Urinary bladder (tissue), 4 donors: ENCODE results near the gene USP33. TPM values are rescaled to one million over a fixed set of nuclear protein-coding genes. Genes with fewer than 3 reads are reported as not detected.
"Not testable (repeated sequence)": the region's sequence is repeated elsewhere in the genome, so short reads cannot be mapped to it uniquely, and the experiment has no call there.

Source experiments
- DNase-seq: peaks from one replicate; pipeline ENCODE4 v3.0.0-alpha.2; 2015; ENCODE audit errors: extremely low spot score
- H3K27ac ChIP-seq: one replicate; pipeline ENCODE4 v1.5.1; 2013; ENCODE audit warnings: low read depth, mild to moderate bottlenecking, moderate library complexity
- H3K36me3 ChIP-seq: one replicate; pipeline ENCODE4 v1.6.1; 2013; ENCODE audit warnings: mild to moderate bottlenecking, moderate library complexity; ENCODE audit not compliant: insufficient read depth
- H3K4me1 ChIP-seq: one replicate; pipeline ENCODE4 v1.6.1; 2013; ENCODE audit warnings: mild to moderate bottlenecking, moderate library complexity; ENCODE audit not compliant: insufficient read depth
- H3K4me3 ChIP-seq: one replicate; pipeline ENCODE4 v1.5.1; 2013; ENCODE audit warnings: low read depth, low read length
- WGBS: extraction: QIAGEN DNeasy Blood & Tissue Kit; methylation state at CpG from one replicate; pipeline ENCODE4 v1.1.7; 2013; 5-methylcytosine and 5-hydroxymethylcytosine counted together
- polyA plus RNA-seq: library from polyadenylated mRNA; stranded (reverse); fragments of 200-250 nt; gene quantifications from one replicate; pipeline ENCODE4 v1.2.3, GENCODE V29; 2013
- total RNA-seq: library from RNA; depleted of rRNA; stranded (reverse); fragments of >200 nt; gene quantifications from one replicate; pipeline ENCODE4 v1.2.3, GENCODE V29; 2014
- donor health status: healthy with polysubstance abuse.
- donor health status: healthy.

USP33 gene
- total and polyA plus RNA-seq, 2 donors, result 26.9 to 193 TPM

- Histone ChIP-seq H3K36me3 (no peaks in the 10 kb centered on the region), H3K27ac (no peak overlapping the region), H3K4me1 (peaks cover 2% of the 10 kb centered on the region), H3K4me3 (no peak overlapping the region)
- WGBS, result 45% methylated on average over 1 of the region's 1 CpG
- DNase-seq, result no peak
Measured at GRCh38 chr1:77762072-77762476, 2.4 kb upstream of the USP33 start.

GRCh38 chr1:77757603-77758002 lies 2.0 kb downstream of the USP33 start:
- no peak for DNase-seq
- Histone ChIP-seq H3K4me3 (no peak overlapping the region), H3K27ac (no peak overlapping the region), H3K36me3 (no peaks in the 10 kb centered on the region), H3K4me1 (peaks cover 2% of the 10 kb centered on the region)
- WGBS, result 61% methylated on average over 2 of the region's 2 CpGs

- Histone ChIP-seq H3K4me3 (no peak overlapping the region), H3K36me3 (no peaks in the 10 kb centered on the region)
Measured at GRCh38 chr1:77757066-77757584, 2.5 kb downstream of the USP33 start.

GRCh38 chr1:77756052-77756754 lies 3.4 kb downstream of the USP33 start:
- WGBS, result 87% methylated on average over 1 of the region's 1 CpG
- H3K36me3 ChIP-seq, result no peaks in the 10 kb centered on the region
- H3K4me1 ChIP-seq, result peaks cover 2% of the 10 kb centered on the region
- no peak overlapping the region for H3K27ac ChIP-seq
- DNase-seq, result no peak
- H3K4me3 ChIP-seq, result no peak overlapping the region

More at GRCh38 chr1:77757066-77757584, 2.5 kb downstream of the USP33 start:
- Histone ChIP-seq H3K4me1 (peaks cover 2% of the 10 kb centered on the region), H3K27ac (no peak overlapping the region)
- no peak for DNase-seq
- 73% methylated on average over 1 of the region's 1 CpG for WGBS

- not testable (repeated sequence) for DNase-seq, H3K4me1 ChIP-seq, H3K36me3 ChIP-seq, H3K27ac ChIP-seq, H3K4me3 ChIP-seq
- WGBS, result 77% methylated on average over 4 of the region's 4 CpGs
Measured at GRCh38 chr1:77749489-77749888, 10.2 kb downstream of the USP33 start.

GRCh38 chr1:77744576-77744975 lies 15.1 kb downstream of the USP33 start:
- no peak overlapping the region for H3K27ac ChIP-seq
- H3K36me3 ChIP-seq, result no peaks in the 10 kb centered on the region
- H3K4me3 ChIP-seq, result no peak overlapping the region
- peaks cover 1% of the 10 kb centered on the region for H3K4me1 ChIP-seq
- WGBS, result 93% methylated on average over 7 of the region's 7 CpGs
- DNase-seq, result no peak

- no peak overlapping the region for H3K27ac ChIP-seq
- no peaks in the 10 kb centered on the region for H3K4me1 ChIP-seq
- no peaks in the 10 kb centered on the region for H3K36me3 ChIP-seq
- no peak for DNase-seq
- WGBS, result 93% methylated on average over 3 of the region's 3 CpGs
- no peak overlapping the region for H3K4me3 ChIP-seq
Measured at GRCh38 chr1:77742011-77742555, 17.6 kb downstream of the USP33 start.

GRCh38 chr1:77741316-77741715 lies 18.3 kb downstream of the USP33 start:
- Histone ChIP-seq H3K4me1 (no peaks in the 10 kb centered on the region), H3K27ac (no peak overlapping the region), H3K36me3 (no peaks in the 10 kb centered on the region), H3K4me3 (no peak overlapping the region)
- DNase-seq, result no peak
- 95% methylated on average over 1 of the region's 1 CpG for WGBS

GRCh38 chr1:77739235-77739634 lies 20.4 kb downstream of the USP33 start:
- Histone ChIP-seq H3K4me1 (no peaks in the 10 kb centered on the region), H3K4me3 (no peak overlapping the region), H3K27ac (no peak overlapping the region), H3K36me3 (no peaks in the 10 kb centered on the region)
- 93% methylated on average over 1 of the region's 1 CpG for WGBS
- no peak for DNase-seq

- H3K36me3 ChIP-seq, result no peaks in the 10 kb centered on the region
- no peak for DNase-seq
- no peaks in the 10 kb centered on the region for H3K4me1 ChIP-seq
- 83% methylated on average over 1 of the region's 1 CpG for WGBS
- H3K4me3 ChIP-seq, result no peak overlapping the region
- no peak overlapping the region for H3K27ac ChIP-seq
Measured at GRCh38 chr1:77732090-77732489, 27.6 kb downstream of the USP33 start.

GRCh38 chr1:77725706-77726105 lies 33.9 kb downstream of the USP33 start:
- H3K4me1 ChIP-seq, result no peaks in the 10 kb centered on the region
- WGBS, result 98% methylated on average over 4 of the region's 4 CpGs
- H3K36me3 ChIP-seq, result peaks cover 5% of the 10 kb centered on the region
- H3K27ac ChIP-seq, result no peak overlapping the region
- no peak for DNase-seq
- H3K4me3 ChIP-seq, result no peak overlapping the region

GRCh38 chr1:77718181-77718580 lies 41.5 kb downstream of the USP33 start:
- H3K4me3 ChIP-seq, result no peak overlapping the region
- DNase-seq, result no peak
- WGBS, result 97% methylated on average over 2 of the region's 2 CpGs
- H3K36me3 ChIP-seq, result peaks cover 6% of the 10 kb centered on the region
- H3K4me1 ChIP-seq, result no peaks in the 10 kb centered on the region
- H3K27ac ChIP-seq, result no peak overlapping the region

GRCh38 chr1:77716065-77716464 lies 43.6 kb downstream of the USP33 start:
- H3K4me3 ChIP-seq, result no peak overlapping the region
- no peak for DNase-seq
- no peak overlapping the region for H3K27ac ChIP-seq
- H3K36me3 ChIP-seq, result peaks cover 4% of the 10 kb centered on the region
- no peaks in the 10 kb centered on the region for H3K4me1 ChIP-seq
- 96% methylated on average over 4 of the region's 4 CpGs for WGBS

GRCh38 chr1:77709727-77710126 lies 49.9 kb downstream of the USP33 start:
- Histone ChIP-seq H3K36me3 (peaks cover 11% of the 10 kb centered on the region), H3K4me3 (no peak overlapping the region), H3K4me1 (no peaks in the 10 kb centered on the region), H3K27ac (no peak overlapping the region)
- WGBS, result 83% methylated on average over 3 of the region's 3 CpGs
- no peak for DNase-seq
